SJSA1 (cell line): ENCODE results near the gene TBC1D9. TPM values are rescaled to one million over a fixed set of nuclear protein-coding genes. Genes with fewer than 3 reads are reported as not detected.

Experiments
- DNase-seq, 2 experiments: peaks; one replicate each; pipeline ENCODE4 v3.0.0-alpha.2; 2015 to 2020; ENCODE audit warnings: low spot score in 2 of 2, low read depth in 1 of 2
- H3K27ac ChIP-seq: fragments of 250-450 bp; sonication (Bioruptor Pico); 2 replicates; pipeline ENCODE4 v1.5.1; 2020; ENCODE audit warnings: mild to moderate bottlenecking, moderate library complexity
- H3K27me3 ChIP-seq: fragments of 250-450 bp; sonication (Bioruptor Pico); replicated peaks from 2 replicates; pipeline ENCODE4 v1.5.1; 2020; ENCODE audit warnings: mild to moderate bottlenecking, moderate library complexity
- H3K36me3 ChIP-seq: fragments of 250-450 bp; sonication (Bioruptor Pico); 2 replicates; pipeline ENCODE4 v1.5.1; 2020; ENCODE audit warnings: mild to moderate bottlenecking
- H3K4me1 ChIP-seq: fragments of 250-450 bp; sonication (Bioruptor Pico); replicated peaks from 2 replicates; pipeline ENCODE4 v1.6.1; 2021; ENCODE audit warnings: mild to moderate bottlenecking
- H3K4me3 ChIP-seq: fragments of 250-450 bp; sonication (Bioruptor Pico); 2 replicates; pipeline ENCODE4 v1.5.1; 2020; ENCODE audit warnings: mild to moderate bottlenecking
- H3K9me3 ChIP-seq: fragments of 250-450 bp; sonication (Bioruptor Pico); replicated peaks from 2 replicates; pipeline ENCODE4 v1.5.1; 2020; ENCODE audit warnings: mild to moderate bottlenecking
- total RNA-seq: library from RNA; depleted of rRNA; stranded (reverse); fragments of >200 nt; shearing (Covaris generic); gene quantifications from 2 replicates; pipeline ENCODE4 v1.2.3, GENCODE V29; 2014

TBC1D9 gene
- total RNA-seq, 1 experiment from 2014 or later, result 19.0 TPM

DNA sequence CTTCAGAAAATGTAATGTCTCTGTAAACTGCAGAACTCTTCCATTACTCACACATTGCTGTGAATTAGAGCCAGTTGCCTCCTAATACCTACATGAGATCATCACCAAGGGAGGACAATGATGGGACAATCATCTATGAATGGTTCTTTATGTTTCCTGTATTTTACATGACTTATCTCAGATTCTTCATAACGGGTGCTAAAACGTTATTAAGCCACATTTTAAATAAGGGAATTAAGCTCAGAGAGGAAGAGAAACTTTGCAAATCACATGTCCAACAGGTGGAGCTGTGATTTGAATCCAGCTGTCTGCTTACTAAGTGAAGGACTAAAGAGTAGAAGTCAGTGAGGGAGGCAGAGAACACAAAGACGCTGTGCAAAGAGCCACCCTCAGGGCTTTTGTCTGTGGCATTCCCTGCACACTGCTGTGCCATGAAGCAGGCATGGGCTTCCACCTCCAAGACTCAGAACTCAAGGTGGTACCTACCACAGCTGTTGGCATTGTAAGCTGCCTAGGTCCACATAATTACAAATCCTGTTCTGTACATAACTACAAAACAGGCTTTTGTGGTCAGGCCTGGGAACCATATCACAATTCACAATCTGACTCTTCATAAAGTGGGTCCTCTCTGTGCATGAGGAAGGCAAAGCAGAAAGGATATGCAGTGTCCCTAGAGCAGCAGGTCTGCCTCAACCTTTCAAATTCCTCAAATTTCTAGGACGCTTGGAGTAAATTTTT lies 12.8 kb downstream of the TBC1D9 start:
- Histone ChIP-seq H3K27ac (no peak overlapping the region), H3K27me3 (no peaks in the 10 kb centered on the region), H3K36me3 (no peaks in the 10 kb centered on the region), H3K4me3 (no peak overlapping the region), H3K9me3 (no peaks in the 10 kb centered on the region), H3K4me1 (peaks cover 13% of the 10 kb centered on the region)
- no peak for DNase-seq

DNA sequence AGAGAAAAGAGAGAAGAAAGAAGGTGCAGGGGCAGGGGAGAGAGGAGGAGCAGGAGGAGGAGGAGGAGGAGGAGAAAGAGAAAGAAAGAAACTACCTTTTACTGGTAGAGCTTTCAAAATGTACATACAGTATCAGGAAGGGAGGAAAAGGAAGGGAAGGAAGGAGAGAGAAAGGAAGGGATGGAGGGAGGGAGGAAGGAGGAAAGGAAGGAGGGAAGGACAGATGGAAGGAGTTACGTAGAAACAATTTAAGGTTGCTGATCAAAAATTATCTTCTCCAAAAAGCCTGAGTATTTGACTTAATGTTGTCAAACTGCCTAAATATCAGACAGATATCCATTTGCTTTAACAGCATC lies 13.4 kb downstream of the TBC1D9 start:
- no peaks in the 10 kb centered on the region for H3K9me3 ChIP-seq
- no peak for DNase-seq
- no peaks in the 10 kb centered on the region for H3K36me3 ChIP-seq
- no peak overlapping the region for H3K27ac ChIP-seq
- no peak overlapping the region for H3K4me3 ChIP-seq
- peaks cover 13% of the 10 kb centered on the region for H3K4me1 ChIP-seq
- H3K27me3 ChIP-seq, result no peaks in the 10 kb centered on the region

DNA sequence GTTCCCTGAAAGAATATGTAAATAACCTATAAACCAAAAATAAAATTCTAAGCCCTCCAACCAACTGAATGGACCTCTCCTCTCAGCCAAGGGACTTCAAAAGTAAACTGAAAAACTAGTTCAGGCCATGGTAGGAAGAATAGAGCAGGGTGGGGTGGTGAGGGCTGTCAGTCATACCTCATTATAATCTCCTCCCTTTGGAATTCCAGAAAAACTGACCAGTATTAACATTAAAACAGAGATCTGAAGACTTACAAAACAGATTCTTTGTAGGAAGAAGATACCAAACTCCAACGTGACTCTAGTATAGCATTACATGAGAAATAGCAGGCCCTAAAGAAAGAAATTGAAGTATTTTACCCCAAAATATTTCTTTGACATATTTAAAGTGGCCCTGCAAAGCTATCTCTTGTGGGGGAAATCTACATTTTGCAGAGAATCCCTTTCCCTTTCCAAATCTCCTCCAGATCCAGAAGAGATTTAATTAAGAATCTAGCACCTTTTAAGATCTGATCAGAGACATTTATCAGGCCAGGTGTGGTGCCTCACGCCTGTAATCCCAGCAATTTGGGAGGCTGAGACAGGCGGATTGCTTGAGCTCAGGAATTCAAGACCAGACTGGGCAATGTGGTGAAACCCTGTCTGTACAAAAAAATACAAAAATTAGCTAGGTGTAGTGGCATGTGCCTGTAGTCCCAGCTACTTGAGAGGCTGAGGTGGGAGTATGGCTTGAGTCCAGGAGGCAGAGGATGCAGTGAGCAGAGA lies 15.1 kb downstream of the TBC1D9 start:
- H3K36me3 ChIP-seq, result no peaks in the 10 kb centered on the region
- H3K9me3 ChIP-seq, result no peaks in the 10 kb centered on the region
- no peak overlapping the region for H3K27ac ChIP-seq
- DNase-seq, result no peak
- no peaks in the 10 kb centered on the region for H3K27me3 ChIP-seq
- peaks cover 13% of the 10 kb centered on the region for H3K4me1 ChIP-seq
- no peak overlapping the region for H3K4me3 ChIP-seq

DNA sequence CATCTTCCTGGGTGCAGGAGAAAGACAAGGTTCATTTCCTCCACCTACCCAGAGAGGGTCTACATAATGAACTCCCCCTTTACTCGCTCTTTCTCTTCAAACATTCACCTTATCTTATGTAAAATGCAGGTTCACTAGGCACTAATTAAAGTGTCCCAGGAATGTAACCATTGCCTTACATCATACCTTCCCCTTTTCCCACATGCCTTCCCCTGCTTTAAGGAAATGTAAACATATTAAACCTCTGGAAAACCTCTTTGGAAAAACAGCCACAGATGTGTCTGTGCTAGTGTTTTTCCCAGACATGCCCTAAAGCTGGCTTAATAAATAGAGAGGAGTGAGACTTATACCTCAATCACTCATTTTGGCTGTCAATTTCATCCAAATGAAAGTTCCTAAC lies 15.8 kb downstream of the TBC1D9 start:
- no peak for DNase-seq
- no peak overlapping the region for H3K27ac ChIP-seq
- H3K27me3 ChIP-seq, result no peaks in the 10 kb centered on the region
- H3K4me3 ChIP-seq, result no peak overlapping the region
- no peaks in the 10 kb centered on the region for H3K9me3 ChIP-seq
- no peaks in the 10 kb centered on the region for H3K36me3 ChIP-seq
- H3K4me1 ChIP-seq, result peaks cover 13% of the 10 kb centered on the region

DNA sequence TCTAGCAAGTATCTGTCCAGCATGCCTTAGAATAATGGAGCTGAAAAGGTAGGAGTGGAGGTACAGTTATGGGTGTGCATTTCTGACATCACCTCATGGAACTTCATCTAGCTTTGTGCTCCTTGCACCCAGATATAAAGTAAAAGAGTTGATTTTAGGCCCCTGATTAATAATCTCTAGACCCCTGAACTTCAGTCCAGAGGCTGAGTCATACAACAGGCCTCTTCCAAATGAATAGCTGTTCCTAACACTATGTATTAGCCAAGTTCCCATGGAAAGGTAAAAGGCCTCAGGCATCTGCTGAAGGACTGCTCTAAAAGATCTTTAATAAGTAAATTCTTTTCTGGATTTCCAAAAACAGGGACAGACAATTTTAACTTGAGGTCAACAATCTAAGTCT lies 16.2 kb downstream of the TBC1D9 start:
- Histone ChIP-seq H3K4me3 (no peak overlapping the region), H3K27me3 (no peaks in the 10 kb centered on the region), H3K36me3 (no peaks in the 10 kb centered on the region), H3K27ac (no peak overlapping the region), H3K9me3 (no peaks in the 10 kb centered on the region), H3K4me1 (peaks cover 13% of the 10 kb centered on the region)
- DNase-seq, result no peak

DNA sequence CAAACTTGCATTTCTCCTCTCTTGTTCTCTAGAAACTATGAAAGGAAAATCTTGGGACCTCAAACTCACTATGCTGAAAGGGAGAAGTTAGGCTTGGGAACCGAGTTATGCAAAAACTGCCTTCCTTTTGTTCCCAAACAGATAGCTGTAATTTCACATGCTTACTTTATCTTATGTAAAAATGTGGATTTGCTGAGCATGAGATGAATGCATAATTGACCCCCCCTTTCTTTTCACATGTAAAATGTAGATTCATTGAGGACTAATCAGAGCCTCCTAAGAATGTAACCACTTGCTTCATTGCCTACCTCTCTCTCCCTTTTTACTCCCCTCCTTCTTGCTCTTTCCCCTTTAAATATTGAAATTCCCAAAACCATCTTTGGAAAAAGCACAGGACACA lies 18.0 kb downstream of the TBC1D9 start:
- no peak for DNase-seq
- Histone ChIP-seq H3K9me3 (no peaks in the 10 kb centered on the region), H3K4me1 (peaks cover 8% of the 10 kb centered on the region), H3K4me3 (no peak overlapping the region), H3K27me3 (no peaks in the 10 kb centered on the region), H3K36me3 (no peaks in the 10 kb centered on the region), H3K27ac (no peak overlapping the region)

DNA sequence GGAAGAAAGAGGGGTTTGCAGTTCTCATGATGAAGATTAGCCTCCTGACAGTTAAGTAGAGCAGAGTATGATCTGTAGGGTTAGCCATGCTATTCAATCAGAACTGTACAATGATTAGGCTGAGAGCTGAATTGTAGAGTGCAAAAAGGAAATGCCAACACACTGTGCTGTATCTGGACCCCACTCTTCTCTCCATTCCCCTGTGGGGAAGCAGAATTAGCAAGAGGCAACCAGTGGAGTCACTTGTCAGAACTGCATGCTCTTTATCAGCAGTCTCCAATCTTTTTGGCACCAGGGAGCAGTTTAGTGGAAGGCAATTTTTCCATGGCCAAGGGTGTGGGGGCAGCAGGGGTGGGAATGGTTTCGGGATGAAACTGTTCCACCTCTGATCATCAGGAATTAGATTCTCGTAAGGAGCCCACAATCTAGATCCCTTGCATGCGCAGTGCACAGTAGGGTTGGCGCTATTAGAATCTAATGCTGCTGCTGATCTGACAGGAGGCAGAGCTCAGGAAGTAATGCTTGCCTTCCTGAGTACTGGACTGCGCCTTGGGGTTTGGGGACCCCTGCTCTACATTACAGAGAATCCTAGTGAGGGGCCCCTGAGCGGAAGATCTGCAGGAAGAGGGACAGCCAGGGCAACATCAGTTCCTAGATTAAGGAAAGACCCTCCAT lies 19.4 kb downstream of the TBC1D9 start:
- Histone ChIP-seq H3K27ac (no peak overlapping the region), H3K36me3 (no peaks in the 10 kb centered on the region), H3K4me3 (no peak overlapping the region), H3K9me3 (no peaks in the 10 kb centered on the region), H3K4me1 (no peaks in the 10 kb centered on the region; the same call in 1 of the 2 replicates), H3K27me3 (no peaks in the 10 kb centered on the region)
- no peak for DNase-seq

DNA sequence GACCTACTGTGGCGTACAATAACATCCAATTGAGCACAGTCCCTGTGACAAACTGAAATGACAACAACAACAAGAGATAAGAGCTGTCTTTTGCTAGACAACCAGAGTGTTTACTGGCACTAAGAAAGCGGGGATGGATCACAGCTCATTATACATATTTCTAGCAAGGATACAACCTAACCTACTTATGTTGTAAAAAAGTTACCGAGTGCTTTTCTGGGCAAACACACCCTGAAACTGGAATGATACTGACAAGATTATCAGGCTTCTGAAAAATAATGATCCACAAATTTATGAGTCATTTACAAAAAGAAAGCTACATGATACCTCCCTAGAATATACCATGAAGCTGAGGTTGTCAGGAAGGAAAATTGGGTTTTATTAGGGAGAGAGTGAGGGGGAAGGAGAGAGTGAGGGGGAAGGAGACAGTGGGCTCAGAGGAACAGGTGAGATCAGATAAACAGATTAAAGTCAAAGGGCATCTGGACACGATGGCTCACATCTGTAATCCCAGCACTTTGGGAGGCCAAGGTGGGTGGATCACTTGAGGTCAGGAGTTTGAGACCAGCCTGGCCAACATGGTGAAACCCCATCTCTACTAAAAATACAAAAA lies 20.3 kb downstream of the TBC1D9 start:
- Histone ChIP-seq H3K27me3 (no peaks in the 10 kb centered on the region), H3K36me3 (no peaks in the 10 kb centered on the region), H3K9me3 (no peaks in the 10 kb centered on the region), H3K4me1 (no peaks in the 10 kb centered on the region; the same call in 1 of the 2 replicates), H3K27ac (no peak overlapping the region), H3K4me3 (no peak overlapping the region)
- DNase-seq, result no peak

DNA sequence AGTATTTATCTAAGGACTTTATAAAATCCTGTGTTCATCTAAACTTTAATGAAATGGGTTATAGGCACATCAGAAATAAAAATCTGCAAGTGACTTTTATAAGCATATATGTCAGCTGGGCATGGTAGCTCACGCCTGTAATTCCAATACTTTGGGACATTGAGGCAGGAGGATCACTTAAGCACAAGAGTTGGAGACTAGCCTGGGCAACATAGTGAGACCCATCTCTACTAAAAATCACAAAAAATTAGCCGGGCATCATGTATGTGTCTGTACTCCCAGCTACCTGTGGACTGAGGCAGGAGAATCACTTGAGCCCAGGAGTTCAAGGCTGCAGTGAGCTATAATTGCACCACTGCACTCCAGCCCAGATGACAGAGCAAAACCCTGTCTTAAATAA lies 20.9 kb downstream of the TBC1D9 start:
- no peaks in the 10 kb centered on the region for H3K9me3 ChIP-seq
- DNase-seq, result no peak
- H3K36me3 ChIP-seq, result no peaks in the 10 kb centered on the region
- H3K27ac ChIP-seq, result no peak overlapping the region
- H3K4me1 ChIP-seq, result no peaks in the 10 kb centered on the region; the same call in 1 of the 2 replicates
- no peaks in the 10 kb centered on the region for H3K27me3 ChIP-seq
- H3K4me3 ChIP-seq, result no peak overlapping the region

DNA sequence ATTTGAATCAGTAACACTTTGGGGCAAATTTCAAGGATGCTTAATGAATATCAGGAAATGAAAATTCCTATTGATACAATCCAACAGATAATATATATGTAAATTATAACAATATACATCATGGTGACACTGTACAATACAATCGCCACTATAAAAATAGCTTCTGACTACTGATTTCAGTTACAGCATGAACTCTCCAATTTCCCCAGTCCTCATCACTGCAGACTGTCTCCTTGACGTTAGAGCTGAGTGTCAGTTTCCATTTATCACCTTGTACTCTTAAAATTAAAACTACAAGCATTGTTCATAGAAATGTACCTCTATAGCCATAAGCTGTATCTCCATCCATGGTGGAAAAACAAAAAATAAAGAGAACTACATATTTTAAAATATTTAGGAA lies 23.4 kb downstream of the TBC1D9 start:
- H3K36me3 ChIP-seq, result no peaks in the 10 kb centered on the region
- H3K9me3 ChIP-seq, result no peaks in the 10 kb centered on the region
- no peaks in the 10 kb centered on the region for H3K27me3 ChIP-seq
- H3K27ac ChIP-seq, result no peak overlapping the region
- H3K4me1 ChIP-seq, result peaks cover 7% of the 10 kb centered on the region
- no peak overlapping the region for H3K4me3 ChIP-seq
- no peak for DNase-seq

DNA sequence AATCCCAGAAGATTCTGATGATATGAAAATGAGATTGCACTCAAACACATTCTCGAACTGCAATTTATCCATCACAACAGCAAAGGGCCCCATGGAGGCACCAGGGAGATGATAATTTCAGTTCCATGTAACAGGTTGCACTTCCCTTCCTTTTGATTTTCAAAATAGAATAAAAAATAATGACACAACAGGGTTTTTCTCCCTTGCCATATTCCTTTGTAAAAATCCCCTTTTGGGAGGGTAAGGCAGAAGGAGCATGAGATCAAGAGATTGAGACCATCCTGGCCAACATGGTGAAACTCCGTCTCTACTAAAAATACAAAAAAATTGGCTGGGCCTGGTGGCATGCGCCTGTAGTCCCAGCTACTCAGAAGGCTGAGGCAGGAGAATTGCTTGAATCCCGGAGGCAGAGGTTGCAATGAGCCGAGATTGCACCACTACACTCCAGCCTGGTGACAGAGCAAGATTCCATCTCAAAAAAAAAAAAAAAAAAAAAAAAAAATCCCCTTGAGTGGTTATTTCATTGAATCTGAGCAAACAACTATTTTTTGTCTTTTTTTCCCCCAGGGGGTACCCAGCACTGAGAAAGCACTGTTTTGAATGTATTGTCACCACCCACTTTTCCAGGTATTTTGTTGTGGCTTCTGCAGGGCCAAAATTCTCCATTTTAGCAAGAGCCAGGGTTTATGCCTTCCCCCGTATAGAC lies 26.7 kb downstream of the TBC1D9 start:
- no peaks in the 10 kb centered on the region for H3K9me3 ChIP-seq
- no peaks in the 10 kb centered on the region for H3K27me3 ChIP-seq
- H3K4me3 ChIP-seq, result no peak overlapping the region
- no peak overlapping the region for H3K27ac ChIP-seq
- peaks cover 24% of the 10 kb centered on the region for H3K4me1 ChIP-seq
- DNase-seq, result no peak
- H3K36me3 ChIP-seq, result no peaks in the 10 kb centered on the region

DNA sequence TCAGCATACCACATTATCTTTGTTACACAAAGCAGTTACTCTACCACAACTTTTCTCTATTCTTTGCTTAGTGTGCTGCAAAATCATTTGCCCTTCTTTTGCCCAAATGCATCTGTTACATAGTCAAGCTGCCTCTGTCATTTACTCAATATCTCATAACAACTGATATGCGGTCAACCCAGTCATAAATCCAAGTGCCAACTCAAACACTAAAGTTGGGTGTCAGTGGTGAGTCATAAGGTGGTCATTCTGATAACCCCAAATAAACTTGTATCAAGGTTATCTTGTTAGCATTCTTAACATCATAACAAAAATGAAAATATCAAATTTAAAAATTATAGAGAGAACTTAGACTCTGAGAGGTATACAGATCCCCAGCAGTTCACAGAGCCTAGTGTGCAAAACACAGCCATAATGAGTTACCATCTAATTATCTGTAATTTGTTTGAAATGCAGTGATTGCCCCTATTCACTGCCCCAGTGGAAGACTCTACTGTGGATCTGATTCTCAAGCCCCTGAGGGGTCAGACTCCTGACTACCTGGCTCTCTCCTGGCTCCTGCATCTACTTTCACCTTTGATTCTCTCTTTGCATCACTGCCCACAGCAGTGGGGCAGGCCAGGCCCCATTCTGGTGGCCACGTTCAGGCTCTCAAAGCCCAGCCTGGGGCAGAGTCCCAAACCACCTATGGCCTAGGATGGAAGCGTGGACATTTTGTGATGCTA lies 29.2 kb downstream of the TBC1D9 start:
- Histone ChIP-seq H3K27ac (no peak overlapping the region), H3K4me1 (peaks cover 24% of the 10 kb centered on the region), H3K36me3 (no peaks in the 10 kb centered on the region), H3K9me3 (no peaks in the 10 kb centered on the region), H3K4me3 (no peak overlapping the region), H3K27me3 (no peaks in the 10 kb centered on the region)
- no peak for DNase-seq

DNA sequence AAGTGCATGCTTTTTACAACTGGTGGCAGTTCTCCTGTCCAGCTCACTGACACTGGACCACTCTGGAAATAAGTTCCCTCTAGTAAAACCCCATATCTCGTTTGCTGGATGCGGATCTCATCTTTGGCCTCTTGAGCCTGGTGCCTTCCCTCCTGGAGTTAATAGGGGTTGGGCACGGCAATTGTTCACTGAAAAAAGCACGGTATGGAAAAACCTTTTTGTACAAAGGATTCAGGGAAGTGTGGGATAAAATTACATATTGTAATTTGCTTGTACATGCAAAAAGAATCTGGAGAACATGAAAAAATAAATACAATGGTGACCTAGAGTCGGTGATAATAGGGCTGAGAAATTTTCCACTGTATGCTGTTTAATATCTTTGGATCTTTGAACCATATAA lies 30.6 kb downstream of the TBC1D9 start:
- no peaks in the 10 kb centered on the region for H3K36me3 ChIP-seq
- H3K9me3 ChIP-seq, result no peaks in the 10 kb centered on the region
- H3K4me3 ChIP-seq, result no peak overlapping the region
- H3K4me1 ChIP-seq, result peaks cover 32% of the 10 kb centered on the region
- DNase-seq, result no peak
- no peaks in the 10 kb centered on the region for H3K27me3 ChIP-seq
- H3K27ac ChIP-seq, result no peak overlapping the region
